GM08714 (cell line): ENCODE results near the gene MYH15.

ENCODE experiments used
- H3K4me3 ChIP-seq: fragments of 200-500 bp; sonication (Bioruptor generic); 2 replicates; pipeline ENCODE4 v1.5.1; 2014; ENCODE audit warnings: mild to moderate bottlenecking, low read length, inconsistent platforms
- ZNF274 ChIP-seq: IDR thresholded peaks from 2 replicates; pipeline ENCODE4 v1.6.1; 2012; ENCODE audit warnings: mild to moderate bottlenecking, low read depth, low read length

The MYH15 gene

DNA sequence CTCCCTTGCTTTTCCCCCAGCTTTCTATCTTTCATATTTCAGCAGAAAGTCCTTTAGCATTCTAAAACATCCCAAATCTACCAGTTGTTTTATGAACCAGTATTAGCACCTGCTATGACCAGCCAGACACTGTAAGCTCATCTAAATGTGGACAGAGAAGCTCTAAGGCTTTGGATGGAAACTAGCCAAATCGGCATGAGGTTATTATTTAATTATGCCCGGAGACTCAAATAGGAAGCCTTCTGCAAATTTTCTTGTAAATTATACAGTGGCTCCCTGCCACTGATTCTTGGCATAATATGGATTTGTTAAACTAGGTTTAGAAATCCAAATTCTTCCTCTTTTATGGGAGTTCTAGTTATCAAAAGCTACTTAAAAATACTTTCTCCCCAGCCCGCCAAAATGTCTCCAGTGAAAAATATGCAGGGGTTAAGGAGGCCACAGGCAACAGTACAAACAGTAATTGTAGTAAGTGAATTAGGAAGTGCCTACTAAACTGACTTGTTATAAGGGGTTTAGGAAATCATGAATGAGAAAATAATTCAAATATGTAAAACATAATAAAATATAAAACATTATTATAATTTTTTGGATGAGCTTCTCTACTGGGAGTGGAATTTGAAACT is 15.4 kb downstream of the MYH15 start:
- no peak for TF ChIP-seq ZNF274
- no peak overlapping the region for H3K4me3 ChIP-seq

DNA sequence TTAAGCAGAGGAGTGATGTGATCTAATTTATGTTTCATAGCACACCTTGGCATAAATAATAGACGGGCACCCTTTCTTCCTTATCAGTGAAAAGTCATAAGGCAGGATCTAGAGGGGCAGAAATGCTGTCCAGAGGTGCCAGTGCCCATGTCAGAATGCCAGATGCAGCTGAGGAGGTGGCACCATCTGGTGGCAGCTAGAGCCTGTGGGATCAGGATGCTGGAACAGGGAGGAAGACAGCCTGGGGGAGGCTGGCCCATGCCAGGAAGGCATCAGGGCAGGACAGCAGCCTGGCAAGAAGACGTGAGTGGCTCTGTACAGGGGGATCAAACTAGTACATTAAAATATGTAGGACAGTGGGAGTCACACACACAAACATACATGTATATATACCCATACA is 16.5 kb downstream of the MYH15 start:
- TF ChIP-seq ZNF274: no peak
- H3K4me3 ChIP-seq: no peak overlapping the region

DNA sequence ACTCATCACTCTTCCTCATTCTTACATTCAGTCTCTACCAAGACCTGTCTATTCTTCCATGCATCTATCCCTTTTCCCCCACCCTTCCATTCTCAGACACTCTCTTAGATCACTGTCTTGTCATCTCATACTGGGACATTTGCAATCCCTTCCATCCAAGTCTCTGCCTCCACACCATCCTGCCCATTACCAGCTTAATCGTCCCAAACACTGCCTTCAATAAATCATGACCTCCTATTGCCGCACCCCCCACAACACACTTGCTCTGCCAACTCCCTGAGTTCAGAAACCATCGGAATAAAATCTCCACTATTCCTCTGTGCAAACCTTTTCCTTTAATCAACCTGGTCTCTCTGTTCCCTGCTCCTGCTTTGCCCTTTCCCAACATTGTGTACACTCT is 18.9 kb downstream of the MYH15 start:
- TF ChIP-seq ZNF274: no peak
- H3K4me3 ChIP-seq: no peak overlapping the region

DNA sequence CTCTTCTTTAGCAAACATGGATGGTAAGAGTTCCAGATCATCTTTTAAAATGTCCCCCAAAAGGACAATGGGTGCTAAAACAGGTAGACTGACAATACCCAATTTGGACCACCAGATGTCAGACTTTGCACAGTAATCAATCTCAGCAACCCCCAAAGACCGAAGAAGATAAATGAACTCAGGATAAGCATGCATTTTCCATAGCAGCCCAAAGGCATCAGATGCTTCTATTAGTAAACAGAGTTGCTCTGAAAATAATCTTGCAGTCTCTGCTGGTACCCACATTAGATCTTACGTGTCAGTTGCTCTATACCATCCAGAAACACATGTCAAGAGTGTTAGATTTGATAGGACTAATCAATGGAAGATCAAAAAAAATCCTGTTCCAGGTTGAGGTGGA is 20.6 kb downstream of the MYH15 start:
- no peak overlapping the region for H3K4me3 ChIP-seq
- TF ChIP-seq ZNF274: no peak

DNA sequence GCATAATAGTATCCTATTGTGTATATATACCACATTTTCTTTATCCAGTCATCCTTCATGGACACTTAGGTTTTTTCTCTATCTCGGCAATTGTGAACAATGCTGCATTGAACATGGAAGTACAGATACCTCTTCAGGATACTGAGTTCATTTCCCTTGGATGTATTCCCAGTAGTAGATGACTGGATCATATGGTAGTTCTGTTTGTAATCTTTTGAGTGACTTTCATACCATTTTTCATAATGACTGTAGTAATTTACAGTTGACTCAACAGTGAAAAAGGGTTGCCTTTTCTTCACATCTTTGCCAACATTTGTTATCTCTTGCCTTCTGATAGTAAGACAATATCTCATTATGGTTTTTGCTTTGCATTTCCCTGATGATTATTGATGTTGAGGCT is 21.8 kb downstream of the MYH15 start:
- TF ChIP-seq ZNF274: no peak
- H3K4me3 ChIP-seq: no peak overlapping the region

DNA sequence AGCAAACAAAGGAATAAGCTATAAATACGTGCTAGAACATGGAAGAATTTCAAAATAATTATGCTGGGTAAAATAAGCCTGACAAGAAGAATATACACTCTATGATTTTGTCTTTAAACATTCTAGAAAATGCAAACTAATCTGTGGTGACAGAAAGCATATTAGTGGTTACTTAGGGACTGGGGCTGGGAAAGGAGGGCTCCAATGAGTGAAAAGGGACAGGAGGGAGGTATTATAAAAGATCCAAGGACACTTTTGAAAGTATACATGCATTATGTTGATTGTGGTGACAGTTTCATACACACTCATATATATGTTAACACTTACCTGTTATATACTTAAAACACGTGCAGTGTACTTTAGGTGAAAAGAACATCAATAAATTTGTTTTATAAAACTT is 23.0 kb downstream of the MYH15 start:
- TF ChIP-seq ZNF274: no peak
- no peak overlapping the region for H3K4me3 ChIP-seq

DNA sequence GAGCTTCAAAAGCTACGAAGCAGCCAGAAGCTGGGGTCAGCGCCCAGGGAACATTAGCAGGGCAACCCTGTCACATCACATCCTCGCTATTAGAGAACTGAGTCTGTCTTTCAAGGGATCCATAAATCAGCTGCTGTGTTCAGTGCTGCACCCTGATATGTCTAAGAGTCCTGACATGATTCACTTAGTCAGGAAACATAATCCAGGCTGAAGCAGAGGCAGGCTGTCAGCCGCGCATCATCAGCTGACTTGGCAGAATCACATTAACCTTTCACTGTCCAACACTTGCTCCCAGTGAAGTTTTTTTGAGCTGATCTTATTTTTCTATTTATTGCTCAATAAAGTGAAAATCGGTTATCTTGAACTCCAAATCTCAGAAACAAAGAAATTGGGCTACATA is 23.5 kb downstream of the MYH15 start:
- H3K4me3 ChIP-seq: no peak overlapping the region
- no peak for TF ChIP-seq ZNF274

DNA sequence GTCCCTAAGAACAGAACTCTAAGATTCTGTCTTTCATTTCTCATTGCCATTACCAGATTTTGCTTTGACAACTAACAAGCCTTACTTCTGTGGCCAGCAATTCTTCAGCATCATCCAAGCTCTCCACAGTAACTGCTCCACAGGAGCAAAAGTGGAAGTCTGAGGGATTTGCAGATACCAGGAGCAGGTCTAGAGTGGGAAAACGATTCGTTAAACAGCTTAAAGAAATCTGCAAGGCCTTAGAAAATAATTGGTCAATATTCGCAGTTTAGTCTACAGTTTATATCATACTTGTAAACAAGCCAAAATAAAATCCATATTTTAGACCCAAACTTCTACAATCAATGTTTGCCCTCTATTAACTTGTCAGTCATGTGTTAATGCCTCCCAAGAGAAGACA is 24.1 kb downstream of the MYH15 start:
- TF ChIP-seq ZNF274: no peak
- H3K4me3 ChIP-seq: no peak overlapping the region

DNA sequence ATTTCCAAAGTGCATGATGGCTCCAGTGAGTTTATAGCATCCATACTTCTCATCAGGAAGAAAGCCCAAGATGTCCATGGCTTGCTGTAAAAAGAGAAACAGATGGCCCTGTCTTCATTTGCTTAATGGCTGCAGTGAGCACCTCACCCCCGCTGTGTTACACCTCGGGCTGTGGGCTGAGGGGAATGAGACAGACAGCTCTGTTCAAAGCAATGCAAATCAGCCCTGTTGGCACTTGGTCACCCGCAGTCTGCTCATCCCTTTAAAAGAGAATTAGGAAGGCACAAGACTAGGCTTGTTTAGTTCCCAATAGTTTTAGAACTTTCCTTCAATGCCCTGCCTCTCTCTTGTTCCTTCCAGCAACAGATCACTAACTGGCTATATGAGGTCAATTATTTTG is 25.2 kb downstream of the MYH15 start:
- TF ChIP-seq ZNF274: no peak
- H3K4me3 ChIP-seq: no peak overlapping the region

DNA sequence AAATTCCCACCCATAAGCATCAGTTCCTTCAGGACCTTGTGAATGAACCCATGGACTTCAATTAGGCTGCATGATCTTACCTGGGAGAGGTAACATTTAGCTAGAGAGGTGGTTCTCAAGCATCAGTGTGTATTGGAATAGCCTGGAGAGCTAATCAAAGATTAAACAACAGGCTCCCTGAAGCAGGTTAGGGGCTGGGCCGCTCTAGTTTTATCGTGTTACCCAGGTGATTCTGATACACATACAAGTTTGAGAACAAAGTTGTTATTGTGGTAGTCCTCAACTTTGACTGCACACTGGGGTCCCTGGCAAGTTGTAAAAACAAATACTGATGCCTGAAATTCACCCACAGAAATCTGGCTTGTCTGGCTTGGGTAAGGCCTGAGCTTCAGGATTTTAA is 31.2 kb downstream of the MYH15 start:
- no peak overlapping the region for H3K4me3 ChIP-seq
- TF ChIP-seq ZNF274: no peak

DNA sequence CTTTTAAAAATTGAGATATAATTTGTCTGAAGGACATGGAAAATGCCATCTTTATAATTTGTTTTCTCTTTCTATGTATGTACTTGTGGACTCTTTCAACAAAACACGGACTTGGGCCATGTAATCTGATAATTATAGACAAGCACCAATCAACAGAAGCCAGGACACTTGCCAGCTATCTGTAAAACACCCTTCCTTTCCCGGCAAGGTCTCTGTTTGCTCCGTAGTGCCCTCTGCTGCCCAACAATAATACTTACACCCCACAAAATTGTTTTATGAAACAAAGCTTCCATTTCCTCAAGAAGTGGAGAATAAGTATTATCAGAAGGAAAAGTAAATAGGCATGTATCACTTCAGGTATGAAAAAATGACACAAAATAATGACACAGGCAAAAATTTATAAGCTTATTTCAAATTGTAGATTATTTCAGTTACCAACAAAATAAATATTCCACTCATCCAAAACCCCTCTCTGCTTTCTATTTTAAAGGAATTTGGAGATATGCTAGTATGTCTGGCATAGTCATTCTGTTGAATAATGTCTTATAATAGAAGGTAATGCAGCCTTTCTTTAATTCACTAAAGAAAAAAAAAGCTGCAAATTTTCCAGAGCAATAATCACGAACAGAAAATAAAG is 32.8 kb downstream of the MYH15 start:
- no peak overlapping the region for H3K4me3 ChIP-seq
- no peak for TF ChIP-seq ZNF274

DNA sequence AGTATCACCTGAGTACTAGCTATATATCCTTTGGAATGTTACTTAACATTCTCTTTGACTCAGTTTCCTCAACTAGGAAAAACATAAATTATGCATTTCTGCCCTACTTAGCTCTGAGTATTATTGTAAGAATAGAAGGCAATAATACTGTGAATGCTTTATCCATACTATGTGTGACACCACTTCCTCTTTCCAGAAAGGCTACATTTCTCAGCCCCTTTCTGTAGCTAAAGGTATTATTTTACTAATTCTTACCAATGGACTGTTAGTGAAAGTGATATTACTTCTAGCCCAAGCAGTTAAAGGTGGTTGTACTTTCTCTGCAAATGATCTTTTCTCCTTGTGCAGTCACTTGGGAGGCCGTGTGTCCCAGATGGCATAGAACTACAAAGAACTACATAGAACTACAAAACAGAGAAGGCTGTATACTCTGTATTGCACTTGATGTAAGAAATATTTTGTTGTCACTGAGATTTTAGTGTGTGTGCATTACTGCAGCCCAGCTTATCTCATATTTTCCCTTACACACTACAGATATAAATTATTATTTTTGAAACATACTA is 35.1 kb downstream of the MYH15 start:
- TF ChIP-seq ZNF274: no peak
- no peak overlapping the region for H3K4me3 ChIP-seq

DNA sequence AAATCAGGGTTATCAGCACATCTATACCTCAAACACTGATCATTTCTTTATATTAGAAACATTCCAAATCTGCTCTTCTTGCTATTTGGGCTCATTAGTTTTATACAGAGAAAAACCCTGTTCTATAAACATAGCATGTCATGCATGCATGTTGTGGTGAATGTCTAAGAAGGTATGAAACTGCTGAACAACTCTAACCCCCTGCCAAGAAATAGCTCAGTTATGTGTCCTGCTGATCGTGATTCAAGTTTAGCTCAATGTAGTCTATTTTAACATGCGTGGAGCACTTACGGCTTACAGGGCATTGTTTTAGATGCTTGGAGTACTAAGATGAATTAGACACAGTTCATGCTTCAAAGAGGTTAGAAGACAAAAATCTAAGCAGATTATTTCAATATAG is 35.8 kb downstream of the MYH15 start:
- no peak for TF ChIP-seq ZNF274
- no peak overlapping the region for H3K4me3 ChIP-seq

DNA sequence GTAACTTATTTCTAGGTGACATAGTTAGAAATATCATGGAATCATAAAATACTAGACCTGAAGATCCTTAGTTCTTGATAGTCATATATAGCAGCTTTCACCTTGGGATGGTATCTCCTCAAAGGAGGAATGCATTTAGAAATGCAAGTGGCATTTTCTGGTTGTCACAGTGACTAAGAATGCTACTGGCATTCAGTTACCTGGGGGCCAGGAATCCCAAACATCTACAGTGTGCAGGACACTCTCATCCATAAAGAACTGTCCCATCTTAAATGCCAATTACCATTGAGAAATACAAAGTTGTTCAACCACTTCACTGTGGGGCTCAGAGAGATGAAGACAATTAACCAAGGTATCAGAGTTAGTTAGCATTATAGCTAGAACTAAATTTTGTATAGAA is 36.7 kb downstream of the MYH15 start:
- TF ChIP-seq ZNF274: no peak
- no peak overlapping the region for H3K4me3 ChIP-seq

DNA sequence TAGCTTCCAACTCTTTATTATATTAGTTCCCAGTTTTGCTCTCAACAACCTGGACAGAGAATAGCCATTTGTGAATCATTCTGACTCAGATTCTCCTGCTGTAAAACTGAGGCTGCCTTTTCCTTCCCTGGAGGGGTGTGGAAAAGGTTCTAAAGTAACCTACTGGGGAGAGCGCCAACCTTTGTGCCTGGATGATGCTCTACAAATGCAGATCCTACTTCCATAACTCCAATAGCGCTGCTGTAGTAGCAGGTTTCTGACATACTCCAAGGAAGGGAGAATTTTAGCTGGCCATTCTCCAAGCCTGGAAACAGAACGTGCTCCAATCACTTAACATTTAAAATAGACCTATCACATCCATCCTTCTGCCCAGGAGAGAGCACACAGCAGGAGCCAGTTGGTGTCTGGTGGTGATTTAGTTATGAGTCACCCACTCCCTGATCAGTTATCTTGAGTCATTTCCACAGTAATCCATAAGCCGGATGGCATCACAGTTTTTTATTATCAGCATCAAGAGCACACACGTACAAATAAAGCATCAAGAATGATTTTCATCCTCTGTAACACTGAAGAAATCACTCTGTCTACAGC is 38.3 kb downstream of the MYH15 start:
- TF ChIP-seq ZNF274: no peak
- H3K4me3 ChIP-seq: no peak overlapping the region
